ENCODE measurements around the gene COG4.
"Not testable (repeated sequence)": the region's sequence is repeated elsewhere in the genome, so short reads cannot be mapped to it uniquely, and the experiment has no call there.

The COG4 gene

GRCh38 chr16:70529051-70529777, 5.9 kb upstream of the COG4 start:
- no peak overlapping the region for H3K27ac ChIP-seq
- DNase-seq (ENCODE audit: low spot score), result no peak
- no peak for TF ChIP-seq CTCF (IDR thresholded peaks at IDR 0.05)
- H3K4me3 ChIP-seq, result no peak overlapping the region

DNA sequence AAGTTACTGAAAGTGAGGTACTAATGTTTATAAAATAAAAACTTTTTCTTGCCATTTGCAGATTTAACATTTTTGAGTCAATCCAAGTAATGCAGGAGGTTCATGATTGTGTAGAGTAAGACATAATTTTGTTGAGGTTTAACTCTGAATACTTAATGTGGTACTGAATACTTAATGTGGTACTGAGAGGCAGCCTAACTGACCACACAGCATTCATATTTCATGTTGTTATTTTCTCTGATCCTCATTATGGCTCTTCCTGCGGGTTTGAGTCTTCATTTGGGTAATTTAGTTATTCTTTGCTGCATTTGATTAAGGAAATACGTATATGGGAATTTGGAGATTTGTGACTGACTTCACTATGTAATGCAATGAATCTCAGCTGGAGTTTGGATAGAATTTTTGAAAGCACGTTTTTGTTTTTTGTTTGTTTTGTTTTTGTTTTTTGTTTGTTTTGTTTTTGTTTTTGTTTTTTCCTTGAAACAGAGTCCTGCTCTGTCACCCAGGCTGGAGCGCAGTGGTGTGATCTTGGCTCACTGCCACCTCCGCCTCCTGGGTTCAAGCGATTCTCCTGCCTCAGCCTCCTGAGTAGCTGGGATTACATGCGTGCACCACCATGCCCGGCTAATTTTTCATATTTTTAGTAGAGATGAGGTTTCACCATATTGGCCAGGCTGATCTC, 4.1 kb upstream of the COG4 start:
- no peak for TF ChIP-seq CTCF (IDR thresholded peaks at IDR 0.05)
- H3K4me3 ChIP-seq, result no peak overlapping the region
- no peak for DNase-seq (ENCODE audit: low spot score)
- no peak overlapping the region for H3K27ac ChIP-seq

DNA sequence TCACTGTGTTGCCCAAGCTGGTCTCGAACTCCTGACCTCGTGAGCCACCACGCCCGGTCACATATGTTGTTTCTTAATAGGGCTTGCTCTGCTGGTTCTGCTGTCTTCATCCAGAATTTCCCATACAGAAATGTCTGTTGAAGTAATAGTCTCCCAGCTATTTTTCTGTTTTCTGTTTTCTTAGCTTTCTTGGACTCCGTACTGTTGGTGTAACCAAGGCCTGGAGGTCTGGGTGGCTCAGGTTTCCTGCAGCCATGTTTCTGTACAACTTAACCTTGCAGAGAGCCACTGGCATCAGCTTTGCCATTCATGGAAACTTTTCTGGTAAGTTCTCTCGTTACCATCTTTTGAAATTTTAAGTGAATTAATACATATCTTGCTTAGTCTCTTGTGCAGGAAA, 3.0 kb upstream of the COG4 start:
- DNase-seq (ENCODE audit: low spot score), result no peak
- peak overlapping the region; percentile 4 for H3K4me3 ChIP-seq
- H3K27ac ChIP-seq, result no peak overlapping the region
- no peak for TF ChIP-seq CTCF (IDR thresholded peaks at IDR 0.05)

DNA sequence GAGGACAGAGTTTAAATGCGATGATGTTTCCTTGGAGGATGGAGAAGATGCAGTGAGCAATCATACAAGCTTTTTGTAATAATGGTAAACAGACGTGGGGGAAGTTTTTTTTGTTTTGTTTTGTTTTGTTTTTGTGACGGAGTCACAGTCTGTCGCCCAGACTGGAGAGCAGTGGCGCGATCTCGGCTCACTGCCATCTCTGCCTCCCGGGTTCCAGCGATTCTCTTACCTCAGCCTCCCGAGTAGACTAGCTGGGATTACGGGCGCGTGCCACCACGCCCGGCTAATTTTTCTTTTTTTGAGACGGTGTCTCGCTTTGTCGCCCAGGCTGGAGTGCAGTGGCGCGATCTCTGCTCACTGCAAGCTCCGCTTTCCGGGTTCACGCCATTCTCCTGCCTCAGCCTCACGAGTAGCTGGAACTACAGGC, 1.1 kb upstream of the COG4 start:
- DNase-seq (ENCODE audit: low spot score), result not testable (repeated sequence)
- Histone ChIP-seq H3K27ac (peak overlapping the region; percentile 89), H3K4me3 (peak overlapping the region; percentile 84)

GRCh38 chr16:70523743-70524398, 517 bp upstream of the COG4 start, which contains the start of gene SF3B3:
Gene SF3B3 (plus strand): TSS chr16:70523816. CDS start chr16:70526657, 2,841 bp downstream.
- H3K27ac ChIP-seq, result peak within 1 kb of the TSS; percentile 89
- TF ChIP-seq CTCF (IDR thresholded peaks at IDR 0.05), result no peak
- H3K4me3 ChIP-seq, result peak within 1 kb of the TSS; percentile 84
- DNase-seq (ENCODE audit: low spot score), result peak; percentile 81

DNA sequence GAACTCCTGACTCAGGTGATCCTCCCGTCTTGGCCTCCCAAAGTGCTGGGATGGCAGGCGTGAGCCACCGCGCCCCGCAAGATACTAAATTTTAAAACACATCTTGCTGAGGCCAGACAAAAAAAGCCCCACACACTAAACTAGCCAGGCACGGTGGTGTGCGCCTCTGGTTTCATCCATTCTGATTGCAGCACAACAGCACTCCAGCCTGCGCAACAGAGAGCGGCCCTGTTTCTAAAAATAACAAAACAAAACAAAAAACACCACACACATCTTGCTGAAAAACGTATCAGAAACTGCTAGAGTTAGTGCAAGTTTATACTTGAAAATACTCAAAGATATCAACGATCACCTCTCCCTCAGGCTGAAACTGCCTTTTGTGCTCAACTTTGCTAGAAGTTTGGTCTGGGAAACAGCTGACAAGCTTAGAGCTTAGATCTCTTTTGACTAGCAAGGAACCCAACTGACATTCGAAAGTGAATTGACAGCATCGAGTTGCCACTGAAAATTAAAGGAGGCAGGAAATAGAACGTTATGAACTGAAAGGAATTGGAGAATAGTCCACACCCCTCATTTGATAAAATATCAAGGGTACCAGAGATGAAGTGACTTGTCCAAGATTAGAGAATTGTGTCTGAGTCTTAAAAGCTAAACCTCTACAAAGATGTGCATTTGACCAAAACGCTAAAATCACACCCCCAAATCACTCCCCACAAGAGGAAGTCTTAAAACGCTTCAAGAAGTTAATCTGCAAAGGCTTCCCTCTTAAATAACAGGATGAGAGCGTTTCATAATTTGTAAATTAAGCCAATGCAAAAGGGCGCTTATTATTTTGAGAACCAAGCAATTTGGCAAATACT, 908 bp downstream of the COG4 start:
- H3K27ac ChIP-seq, result peak overlapping the region in 1 of 2 donors; percentile 83
- peak overlapping the region; percentile 84 for H3K4me3 ChIP-seq

More for the DNA sequence above, 908 bp downstream of the COG4 start:
- no peak for DNase-seq (ENCODE audit: low spot score)
- TF ChIP-seq CTCF (IDR thresholded peaks at IDR 0.05), result no peak

Measured in coronary artery (tissue), 2 donors.